Stimulated activated CD8-positive, alpha-beta memory T cell treated with anti-CD3 and anti-CD28 coated beads, Interleukin-15, amount 100 ng/mL, for 1 hour (primary cell): ENCODE data around the gene CELF4.

ENCODE experiments used
- DNase-seq: peaks from one replicate; pipeline ENCODE4 v3.0.0-alpha.2; 2020; ENCODE audit warnings: low read depth

The CELF4 gene

DNA sequence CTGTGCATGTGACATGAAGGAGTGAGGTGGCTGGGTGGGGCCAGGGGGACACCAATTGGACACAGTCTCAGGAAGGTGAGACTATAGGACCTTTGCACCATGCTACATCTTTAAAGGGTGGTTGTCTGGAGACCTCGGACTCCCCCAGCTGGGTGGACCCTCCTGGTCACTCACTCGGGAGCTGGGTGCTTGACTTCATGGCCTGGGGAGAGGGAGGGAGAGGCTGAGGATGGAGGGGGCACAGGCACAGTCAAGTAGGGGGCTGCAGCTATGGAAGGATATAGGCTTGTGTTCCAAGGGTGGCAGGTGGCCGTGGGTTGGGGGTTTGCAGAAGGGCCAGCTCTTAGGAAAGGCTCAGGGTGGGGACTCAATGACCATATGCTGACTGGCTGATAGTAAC is 7.1 kb upstream of the CELF4 start:
- no peak for DNase-seq

DNA sequence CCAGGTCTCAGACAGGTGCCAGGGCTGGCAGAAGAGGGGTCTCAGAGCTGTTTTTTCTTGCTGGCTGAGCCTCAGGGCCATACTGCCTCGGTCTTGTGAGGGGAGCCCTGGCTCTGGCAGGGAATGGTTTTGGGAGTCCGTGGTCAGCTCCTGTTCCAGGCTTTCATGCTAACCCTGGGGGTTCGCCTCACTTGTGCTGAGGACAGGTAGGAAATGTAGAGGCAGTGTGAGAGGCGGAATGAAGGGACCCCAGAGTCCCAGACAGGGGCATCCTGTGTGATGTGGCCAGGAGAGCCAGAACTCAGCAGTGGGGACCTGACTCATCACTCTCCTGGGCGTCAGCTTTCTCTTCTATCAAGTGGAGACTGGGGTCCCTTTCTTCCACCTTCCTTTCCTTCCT is 5.7 kb upstream of the CELF4 start:
- DNase-seq: no peak

DNA sequence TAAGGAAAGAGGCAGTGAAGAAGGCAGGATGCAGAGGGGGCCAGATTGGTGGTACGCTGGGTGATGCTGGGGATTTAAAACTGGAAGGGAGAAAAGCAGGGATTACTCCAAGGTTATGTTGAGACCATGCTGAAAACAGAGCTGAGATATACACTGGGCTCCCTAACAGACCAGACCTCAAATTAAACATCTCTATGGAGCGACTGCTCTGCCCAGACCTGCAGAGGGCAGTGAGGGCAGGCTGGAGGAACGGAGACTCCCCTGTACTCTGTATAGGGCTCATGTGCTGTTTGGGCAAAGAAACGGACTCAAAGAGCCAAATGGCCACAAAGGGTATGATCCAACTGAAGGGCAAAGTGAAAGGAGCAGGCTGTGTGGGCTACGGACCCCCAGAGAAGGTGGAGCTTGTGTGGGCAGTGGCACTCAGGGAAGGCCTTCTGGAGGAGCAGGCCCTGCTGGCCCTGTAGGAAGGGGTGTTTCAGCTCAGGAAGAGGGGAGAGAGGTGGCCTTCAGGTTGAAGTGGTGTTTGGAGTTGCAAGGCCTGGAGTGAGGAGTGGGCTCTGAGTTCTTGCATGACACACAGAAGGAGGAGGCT is 4.8 kb upstream of the CELF4 start:
- DNase-seq: no peak

DNA sequence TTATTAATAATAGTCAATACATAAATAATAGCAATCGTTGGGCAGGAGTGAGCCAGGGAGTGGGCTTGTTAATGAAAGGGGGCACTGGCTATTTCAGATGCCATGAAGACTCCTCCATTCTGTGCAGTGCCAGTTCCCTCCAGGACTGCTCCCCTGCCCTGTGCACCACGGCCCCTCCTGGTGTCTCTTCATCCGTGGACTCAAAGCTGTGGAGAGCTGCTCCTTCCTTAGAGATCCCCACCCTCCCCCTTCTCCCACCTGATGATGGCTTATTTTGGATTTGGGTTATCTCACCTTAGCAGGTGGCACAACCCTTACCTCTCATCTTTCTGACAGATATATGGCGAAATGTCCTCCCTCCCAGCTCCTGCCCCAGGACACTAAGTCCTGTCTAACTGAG is 3.1 kb upstream of the CELF4 start:
- no peak for DNase-seq

DNA sequence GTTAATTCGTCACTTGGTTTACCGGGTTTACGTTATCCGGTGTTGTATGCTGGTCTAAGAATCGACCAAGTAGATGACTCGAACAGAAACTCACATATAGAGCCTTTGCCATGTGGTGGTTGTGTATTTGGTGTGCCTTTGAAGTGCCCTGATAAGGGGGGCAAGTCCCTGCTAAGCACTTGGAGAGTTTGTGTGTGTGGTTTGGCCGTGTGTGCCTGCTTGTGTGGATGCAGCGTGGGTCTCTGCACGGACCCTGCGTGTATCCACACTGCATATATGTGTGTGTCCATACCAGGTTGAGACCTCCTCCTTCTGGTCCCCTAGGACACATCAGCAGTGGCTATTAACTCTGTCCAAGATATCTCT is 2.4 kb upstream of the CELF4 start:
- DNase-seq: no peak

DNA sequence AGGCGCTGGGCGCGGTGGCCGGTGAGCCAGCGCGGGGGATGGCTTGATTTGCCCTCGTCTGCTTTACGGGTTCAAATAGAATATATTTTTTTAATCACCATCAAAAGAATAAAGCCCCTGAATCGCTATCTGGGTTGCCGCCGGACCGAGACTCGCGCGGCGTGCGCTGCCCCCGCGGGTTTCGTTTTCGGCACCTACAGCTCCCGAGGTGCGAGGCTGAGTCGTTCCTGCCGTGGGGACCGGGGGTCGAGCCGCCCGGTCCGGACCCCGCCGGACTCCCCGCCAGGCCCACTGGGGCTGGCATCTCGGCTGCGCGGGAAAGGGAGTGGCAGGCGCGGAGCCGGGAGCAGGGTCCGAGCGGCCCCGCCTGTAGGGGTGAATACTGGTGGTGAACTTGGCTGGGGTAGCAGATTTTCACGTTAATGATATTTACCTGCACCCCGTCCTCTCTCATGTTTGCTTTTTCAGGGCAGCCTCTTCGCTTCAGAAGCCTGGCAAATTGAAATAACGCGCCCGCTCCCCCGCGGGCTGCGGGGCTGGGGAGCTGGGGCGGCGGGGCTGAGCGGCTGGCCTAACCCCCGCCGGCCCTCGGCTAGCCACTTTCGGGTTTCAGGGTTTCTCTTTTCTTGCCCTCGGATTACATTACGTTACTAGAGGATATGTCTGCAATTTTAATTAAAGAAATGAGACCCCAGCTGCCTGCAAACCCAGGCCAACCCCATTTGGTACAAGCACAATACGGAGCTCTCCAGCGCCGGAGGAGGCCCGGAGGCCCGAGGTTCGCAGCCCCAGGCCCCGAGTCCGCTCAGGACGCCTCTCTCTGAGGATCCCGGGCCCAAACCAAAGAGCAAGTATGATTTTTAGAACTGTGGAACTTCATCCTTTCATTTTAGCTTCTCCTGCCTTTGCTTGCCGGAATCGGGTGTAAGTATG is 1.7 kb upstream of the CELF4 start:
- DNase-seq: no peak

DNA sequence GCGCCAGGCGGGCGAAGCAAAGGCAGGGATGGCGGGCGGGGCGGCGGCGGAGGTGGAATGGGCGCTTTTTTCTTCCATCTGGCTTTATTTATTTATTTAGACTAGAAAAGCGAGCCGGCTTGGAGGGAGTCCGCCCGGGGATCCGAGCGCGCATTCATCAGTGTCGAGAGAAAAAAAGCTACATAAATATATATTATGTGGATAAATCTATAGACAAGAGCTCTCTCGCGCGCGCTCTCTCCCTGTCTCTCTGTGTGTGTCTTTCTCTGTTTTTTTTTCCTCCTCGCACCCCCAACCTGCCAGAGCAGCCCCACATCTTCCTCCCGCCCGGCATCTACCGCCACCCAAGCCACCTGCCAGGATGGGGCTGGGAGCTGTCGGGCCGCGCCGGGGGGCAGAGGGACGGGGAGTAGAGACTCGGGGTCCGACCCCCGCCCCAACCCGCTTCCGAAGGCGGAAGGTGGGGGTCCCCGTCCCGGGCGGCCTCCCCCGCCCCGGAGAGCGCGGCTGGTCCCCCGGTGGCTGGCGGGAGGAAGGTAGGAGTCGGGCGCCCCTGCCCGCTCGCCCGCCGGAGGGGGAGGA is 972 bp upstream of the CELF4 start:
- no peak for DNase-seq

DNA sequence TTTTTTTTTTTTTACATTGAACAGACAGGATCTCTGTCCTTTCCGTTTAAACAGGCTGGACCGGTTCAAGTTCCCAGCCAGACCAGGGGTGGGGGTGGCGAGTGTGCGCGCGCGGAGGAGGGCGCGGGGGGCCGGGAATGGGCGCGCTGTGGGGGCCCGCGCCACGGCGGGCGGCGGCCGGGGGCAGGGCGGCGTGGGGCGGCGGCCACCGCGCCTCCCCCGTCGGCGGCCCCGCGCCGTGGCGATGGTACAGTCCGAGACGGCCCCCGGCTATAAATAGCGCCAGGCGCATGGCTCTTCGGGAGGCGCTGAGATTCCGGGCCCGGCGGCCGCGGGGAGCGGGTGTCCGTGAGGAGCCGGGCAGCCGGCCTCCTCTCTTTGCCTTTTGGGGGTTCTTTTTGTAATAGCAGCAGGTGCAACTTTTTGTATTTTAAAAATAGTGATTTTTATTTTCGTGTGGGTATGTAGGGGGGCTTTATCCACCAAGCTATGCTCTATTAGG is 430 bp upstream of the CELF4 start:
- DNase-seq: no peak

DNA sequence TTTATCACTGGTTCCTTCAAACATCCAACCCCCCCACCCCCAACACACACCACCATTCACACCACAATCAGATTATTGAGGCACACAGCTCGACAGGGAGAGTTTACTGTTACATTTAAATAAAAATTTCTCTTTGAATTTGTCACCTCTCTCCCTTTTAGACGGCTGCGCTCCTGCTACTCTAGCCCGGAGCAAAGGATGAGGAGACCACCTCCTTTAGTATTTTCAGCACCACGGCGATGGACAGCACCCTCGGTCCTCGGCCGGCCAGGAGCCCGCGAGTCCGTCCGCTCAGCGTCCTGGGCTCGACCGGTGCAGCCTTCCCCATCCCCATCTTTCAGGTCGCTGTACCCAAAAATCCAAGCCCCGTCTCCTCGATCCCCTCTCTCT is 892 bp downstream of the CELF4 start:
- no peak for DNase-seq

DNA sequence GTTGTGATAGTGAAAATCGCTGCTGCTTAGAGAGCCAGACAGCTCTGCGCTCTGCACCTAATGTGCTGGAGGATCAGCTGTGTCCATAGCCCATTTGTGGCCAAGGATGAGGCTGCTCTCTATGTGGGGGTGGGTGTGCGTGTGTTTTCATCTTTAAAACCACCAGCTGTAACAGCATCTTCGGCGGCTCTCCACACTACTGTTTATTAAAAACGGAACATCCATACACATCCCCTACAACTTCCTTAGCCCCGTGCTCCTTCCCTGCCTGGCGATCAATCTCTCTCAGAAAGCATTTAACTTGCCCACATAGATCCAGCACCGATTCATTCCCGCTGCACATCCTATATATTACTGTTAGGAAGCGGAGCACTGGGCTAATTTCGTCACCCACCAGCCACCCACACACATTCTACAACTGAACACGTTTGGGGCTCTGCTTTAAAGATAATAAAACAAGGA is 1.6 kb downstream of the CELF4 start:
- DNase-seq: no peak

DNA sequence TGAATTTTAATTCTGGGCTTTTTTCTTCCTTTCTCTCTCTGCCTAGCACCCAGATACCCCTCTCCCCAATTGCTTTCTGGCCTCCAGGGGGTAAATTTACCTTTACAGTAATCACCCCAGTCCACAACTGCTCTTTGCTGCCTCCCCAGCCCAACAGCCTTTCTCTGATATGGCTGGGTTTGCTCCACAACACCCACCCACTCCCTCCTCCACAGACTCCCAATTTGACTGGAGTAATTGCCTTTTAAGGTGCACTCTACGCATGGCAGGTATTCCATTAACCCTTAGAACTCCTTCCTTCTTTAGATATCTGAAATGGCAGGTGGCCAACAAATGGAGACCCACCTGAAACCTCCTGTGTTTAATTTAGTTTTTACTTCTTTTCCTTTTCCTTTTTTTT is 3.6 kb downstream of the CELF4 start:
- no peak for DNase-seq

DNA sequence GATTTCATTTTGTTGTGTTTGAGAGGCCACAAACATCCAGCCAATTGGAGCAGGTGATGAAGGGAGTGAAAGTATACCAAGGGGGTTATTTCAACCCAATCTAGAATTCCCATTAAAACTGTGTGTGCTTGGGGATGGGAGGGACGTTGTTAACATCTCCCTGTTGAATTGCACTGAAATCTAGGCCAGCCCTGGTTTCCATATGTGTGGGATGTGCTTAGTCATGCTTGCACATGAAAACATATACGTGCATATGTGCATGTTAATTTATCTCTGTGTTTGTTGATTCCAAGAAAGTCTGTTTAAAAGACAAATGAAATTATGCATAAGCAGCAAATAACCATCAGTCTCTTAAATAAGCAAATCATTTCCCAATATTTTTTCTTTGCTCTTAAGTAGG is 5.6 kb downstream of the CELF4 start:
- DNase-seq: no peak

DNA sequence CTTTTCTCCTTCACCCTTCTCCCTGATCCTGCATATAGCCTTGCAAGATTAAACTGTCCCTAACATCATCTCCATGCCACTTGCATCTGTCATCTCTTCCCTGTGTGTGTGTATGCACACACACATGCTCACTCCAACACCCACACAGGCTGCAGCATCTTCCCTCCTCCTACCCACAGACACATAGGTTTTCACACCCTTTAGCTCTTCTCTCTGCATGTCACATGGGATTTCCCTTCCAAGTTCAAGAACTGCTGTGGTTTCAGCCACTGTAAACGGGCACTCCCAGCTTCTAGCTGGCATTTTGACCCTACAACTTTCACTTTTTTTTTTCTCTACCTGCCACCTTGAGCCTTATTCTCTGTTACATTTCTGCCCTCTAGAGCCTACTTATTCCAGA is 6.4 kb downstream of the CELF4 start:
- no peak for DNase-seq

DNA sequence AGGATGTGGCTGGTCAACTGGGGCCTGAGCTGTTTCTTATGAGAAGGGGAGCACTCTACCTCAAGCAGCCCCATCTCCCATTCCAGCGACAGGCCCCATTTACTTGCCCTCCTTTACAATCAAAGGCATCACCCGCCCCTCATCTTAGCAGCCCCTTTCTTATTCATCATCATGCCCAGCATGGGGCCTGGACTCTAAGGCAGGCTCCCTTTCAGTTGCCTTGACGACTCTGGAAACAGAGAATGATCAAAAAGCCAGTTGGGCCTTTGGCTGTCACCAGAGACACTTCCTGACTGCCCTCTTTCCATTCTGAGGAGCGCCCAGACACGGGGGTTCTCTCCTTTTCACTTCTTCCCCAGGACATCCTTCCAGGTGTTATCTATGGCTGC is 11.2 kb downstream of the CELF4 start:
- no peak for DNase-seq

DNA sequence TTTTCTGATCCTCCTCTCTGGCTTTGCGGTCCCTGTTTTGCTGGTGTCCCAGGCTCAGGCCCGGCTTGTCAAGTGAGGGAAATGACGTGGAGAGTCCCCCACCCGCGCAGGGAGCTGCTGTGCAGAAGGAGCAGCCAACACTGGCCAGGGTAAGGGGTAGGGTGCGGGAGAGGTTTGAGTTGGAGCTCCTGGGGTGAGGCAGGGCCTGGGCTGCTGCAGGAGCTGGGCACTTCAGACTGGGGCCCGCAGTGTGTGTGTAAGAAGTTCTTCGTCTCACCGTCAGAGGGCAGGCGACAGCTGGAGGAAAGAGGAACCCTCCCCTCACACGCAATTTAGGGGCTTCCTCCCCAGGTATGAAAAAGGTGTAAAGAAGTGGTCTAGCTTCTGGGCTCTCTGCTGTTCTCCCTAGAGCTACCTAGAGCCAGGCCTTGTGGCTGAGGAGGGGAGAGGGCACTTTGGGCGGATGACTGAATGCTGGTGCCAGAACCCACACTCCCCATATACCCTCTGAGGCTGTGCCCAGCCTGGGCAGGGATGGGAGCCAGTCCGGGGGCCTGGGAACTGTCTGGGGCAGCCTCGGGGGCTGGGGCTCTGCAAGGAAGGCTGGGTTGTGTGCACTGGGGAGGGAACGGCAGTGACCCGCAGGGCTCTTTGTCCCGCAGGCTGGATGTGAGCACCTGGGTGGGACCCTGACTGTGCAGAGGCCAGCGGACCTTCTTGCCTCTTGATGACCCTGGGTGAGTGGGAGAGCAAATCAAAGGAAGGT is 11.8 kb downstream of the CELF4 start:
- no peak for DNase-seq

DNA sequence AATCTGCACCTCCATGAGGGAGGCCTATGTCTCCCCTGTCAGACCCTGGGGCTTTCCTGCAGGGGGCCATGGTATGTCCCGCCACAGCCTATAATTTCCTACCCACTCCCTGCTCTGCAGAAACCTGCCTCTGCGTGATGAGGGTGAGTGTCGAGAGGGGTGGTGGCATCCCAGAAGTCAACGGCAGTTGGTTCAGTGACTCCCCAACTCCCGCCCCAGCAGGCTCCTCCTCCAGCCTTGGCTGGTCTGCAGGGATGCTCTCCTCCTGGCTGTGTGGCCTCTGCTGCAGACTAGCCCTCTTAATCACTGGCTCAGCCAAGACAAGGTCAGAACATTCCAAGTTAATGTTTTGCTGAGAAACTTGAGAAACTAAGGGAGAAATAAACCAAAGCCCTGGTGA is 13.3 kb downstream of the CELF4 start:
- no peak for DNase-seq

DNA sequence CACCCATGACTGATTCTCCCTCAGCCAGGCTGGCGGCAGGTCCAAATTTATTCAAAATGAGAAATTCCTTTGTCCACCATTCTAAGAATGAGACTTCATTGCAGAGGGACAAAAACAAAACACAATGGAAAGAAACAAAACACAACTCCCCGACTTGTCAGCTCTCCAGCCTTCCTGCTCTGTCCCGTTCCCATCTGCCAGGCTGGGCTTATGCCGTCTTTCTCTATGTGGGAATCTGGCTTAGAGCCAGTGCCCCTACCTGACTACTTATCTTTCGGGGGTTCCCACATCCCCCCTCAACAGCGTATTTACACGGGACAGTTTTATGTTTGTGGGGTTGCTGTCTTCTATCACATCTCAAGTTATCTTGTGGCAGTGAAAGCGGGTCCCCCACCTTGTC is 13.8 kb downstream of the CELF4 start:
- DNase-seq: no peak

DNA sequence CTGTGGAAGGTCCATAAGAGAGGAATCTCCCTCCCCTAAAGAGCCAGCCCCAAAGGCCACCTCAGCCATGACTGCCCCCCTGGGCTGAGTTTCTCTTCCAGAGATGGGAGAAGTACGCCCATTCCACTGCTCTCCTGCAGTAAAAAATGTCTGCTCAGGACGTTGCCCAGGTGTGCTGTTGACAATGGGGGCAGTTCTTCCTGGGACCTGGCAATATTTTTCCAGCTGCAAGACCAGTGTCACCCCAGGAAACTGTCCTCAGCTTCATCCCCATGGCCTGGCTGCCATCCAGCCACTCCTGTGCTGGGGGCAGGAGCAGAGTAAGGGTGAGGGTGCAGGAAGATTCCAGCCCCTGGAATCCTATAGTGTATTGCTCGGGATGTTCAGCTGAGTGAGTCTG is 14.3 kb downstream of the CELF4 start:
- DNase-seq: no peak

DNA sequence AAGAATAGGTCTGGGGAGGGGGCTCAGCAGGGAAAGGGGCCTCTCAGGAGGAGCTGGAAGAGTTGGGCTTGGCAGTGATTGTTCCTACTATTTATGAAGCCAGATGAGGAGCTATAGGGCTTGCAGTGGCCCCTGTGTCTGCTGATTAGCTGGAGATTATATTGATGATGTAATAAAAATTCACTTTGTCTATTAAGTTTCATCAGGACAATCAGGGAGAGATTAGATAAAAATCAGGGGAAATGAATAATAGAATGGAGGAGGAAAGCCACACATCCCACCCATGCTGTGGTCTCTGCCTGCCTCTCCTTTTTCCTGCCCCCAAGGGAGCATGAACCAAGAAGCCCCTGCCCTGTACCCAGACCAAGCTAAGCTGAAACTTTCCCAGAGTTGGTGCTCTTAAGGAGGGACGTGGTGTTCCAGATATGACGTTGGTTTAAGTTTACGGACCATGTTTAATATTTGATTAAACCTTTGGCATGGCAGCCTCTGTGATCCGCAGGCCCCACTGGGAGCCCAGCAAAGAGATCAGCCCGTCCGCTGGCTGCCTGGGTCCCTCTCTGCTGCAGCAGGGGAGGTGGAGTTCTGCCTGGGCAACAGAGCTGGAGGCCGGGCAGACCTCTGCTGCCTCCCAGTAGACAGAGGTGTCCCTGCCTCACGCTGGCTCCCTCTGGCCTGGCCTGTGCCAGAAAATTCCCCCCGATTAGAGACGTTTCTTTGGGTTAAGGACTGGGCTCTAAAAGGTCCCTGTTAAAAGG is 15.3 kb downstream of the CELF4 start:
- no peak for DNase-seq

DNA sequence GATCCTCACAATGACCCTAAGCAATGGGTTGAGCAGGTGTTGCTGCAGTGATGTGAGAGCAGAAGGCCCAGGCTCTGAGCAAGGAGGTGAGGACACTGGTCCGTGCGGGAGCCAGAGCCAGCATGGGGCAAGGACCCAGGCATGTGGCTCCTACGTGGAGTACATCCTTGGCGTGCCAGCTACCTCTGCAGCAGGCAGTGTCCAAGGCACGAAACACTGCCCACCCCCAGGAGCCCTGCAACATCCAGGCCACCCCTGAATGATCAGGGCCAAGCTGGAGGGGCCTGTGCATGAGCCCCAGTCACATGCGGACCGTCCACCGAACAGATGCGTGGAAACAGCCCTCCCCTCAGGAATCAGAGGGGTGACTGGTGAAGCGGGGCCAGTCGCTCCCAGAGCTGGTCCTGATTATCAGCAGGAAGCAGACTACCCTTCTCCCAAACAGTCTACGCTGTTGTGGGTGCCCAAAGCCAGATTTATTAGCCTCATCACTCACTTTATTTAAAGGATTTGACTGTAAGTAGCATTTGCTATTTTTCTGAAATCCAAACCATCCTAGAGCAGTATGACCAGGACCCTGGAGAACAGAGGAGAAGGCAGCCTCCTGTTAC is 16.8 kb downstream of the CELF4 start:
- DNase-seq: no peak

DNA sequence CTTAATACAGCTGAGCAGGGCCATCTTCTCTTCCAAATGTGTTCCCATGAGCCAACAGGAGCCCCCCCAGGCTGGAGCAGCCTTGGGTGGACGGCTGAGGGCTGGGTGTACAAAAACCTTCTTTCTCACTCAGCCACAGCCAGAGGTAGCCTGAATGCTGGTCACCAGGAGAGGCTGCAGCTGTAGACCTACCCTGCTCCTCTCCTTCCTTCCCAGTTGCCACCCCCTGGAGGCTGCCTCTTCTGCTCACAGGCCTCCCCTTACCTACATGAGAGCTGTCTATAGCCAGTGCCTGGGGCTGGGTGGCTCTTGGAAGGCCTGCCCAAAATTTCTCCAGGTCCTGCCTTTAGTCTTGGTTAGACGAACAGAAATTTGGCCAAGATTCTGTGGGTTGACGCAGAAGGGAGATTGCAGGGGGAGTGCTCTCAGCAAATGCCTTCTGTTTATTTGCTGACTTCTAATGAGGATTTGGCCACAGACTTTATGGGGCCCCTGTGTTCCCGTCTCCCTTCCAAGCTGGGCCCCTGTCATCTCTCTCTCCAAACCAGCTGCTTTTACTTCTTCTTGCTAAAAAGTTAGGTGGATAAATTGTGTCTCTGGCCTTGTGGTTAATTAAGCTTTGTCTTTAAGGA is 18.3 kb downstream of the CELF4 start:
- no peak for DNase-seq
